AG04450 (cell line): ENCODE data around the gene TOLLIP. TPM values are rescaled to one million over a fixed set of nuclear protein-coding genes. Genes with fewer than 3 reads are reported as not detected.
A peak's percentile ranks its signal among the peaks of the same experiment; 100 is the strongest.

Source experiments
- CTCF ChIA-PET: fragments of 300-600, 350-600 bp; formaldehyde crosslinking; extraction: SDS; loops from one replicate; lab custom pipeline; 2022; ENCODE audit warnings: antibody characterized with exemption, inconsistent platforms; lab: Charles Lee
- POLR2A ChIA-PET: fragments of 350-600 bp; formaldehyde crosslinking; extraction: SDS; loops from one replicate; lab custom pipeline; 2021; ENCODE audit warnings: antibody characterized with exemption, inconsistent platforms; lab: Yijun Ruan, JAX
- DNase-seq: peaks from one replicate; pipeline ENCODE4 v3.0.0-alpha.2; 2011; ENCODE audit warnings: low read depth, low spot score
- H3K27ac ChIP-seq: one replicate; pipeline ENCODE4 v1.5.1; 2012; ENCODE audit warnings: low read depth, low read length, control low read depth
- H3K27me3 ChIP-seq: one replicate; pipeline ENCODE4 v1.6.0; 2012; ENCODE audit warnings: low read length; ENCODE audit not compliant: control insufficient read depth, insufficient read depth
- H3K4me3 ChIP-seq: 2 replicates; pipeline ENCODE4 v1.5.1; 2011; ENCODE audit warnings: mild to moderate bottlenecking, low read depth, low read length, control low read depth
- H3K9me3 ChIP-seq: 2 replicates; pipeline ENCODE4 v1.5.1; 2012; ENCODE audit warnings: low read length; ENCODE audit not compliant: control insufficient read depth, insufficient read depth
- polyA plus RNA-seq: library from polyadenylated mRNA; depleted of rRNA; stranded (reverse); fragments of >200 nt; gene quantifications from 2 replicates; pipeline ENCODE4 v1.2.3, GENCODE V29; 2011
- TF ChIP-seq, protein P1 (sequence below): IDR thresholded peaks from 2 replicates; pipeline ENCODE4 v1.5.1; 2011; ENCODE audit warnings: low read depth, low read length, control low read depth, inconsistent platforms

The TOLLIP gene
- polyA plus RNA-seq, 1 experiment = 24.3 TPM

DNA sequence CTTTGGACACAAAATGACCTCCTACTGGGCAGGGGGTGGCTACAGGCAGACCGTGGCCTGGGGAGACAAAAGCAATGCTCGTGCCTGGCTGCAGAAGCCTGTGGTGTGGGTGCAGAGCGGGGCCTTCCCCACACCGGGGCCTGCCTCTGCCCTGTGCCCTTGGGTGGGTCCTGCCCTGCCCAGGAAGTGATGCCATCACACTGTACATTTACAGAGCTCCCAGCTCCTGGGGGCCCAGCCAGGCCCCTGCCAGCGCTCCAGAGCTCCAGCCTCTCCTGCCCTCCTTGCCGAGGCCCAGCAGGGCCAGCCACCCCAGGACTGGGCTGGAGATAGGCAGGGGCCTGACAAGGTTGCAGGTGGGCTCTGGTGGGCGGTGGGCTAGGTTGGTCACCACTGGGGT, 46.4 kb downstream of the TOLLIP start:
- no peaks in the 10 kb centered on the region for H3K27me3 ChIP-seq
- DNase-seq = no peak
- H3K4me3 ChIP-seq = peak overlapping the region; percentile 43
- no peak overlapping the region for H3K27ac ChIP-seq
- H3K9me3 ChIP-seq = peaks cover 23% of the 10 kb centered on the region; the same call in 1 of the 2 replicates
- ChIA-PET CTCF (interaction anchor here (0.9 to 2.4 kb wide), 3 partner anchors 184 to 311 kb away, joined by 3 to 7 read pairs (median 3); no protein-coding TSS in a partner anchor), POLR2A (interaction anchor here (0.6 to 1.3 kb wide), 2 partner anchors 10 to 142 kb away, joined by 3 read pairs; no protein-coding TSS in a partner anchor)
- TF ChIP-seq, protein P1, sequence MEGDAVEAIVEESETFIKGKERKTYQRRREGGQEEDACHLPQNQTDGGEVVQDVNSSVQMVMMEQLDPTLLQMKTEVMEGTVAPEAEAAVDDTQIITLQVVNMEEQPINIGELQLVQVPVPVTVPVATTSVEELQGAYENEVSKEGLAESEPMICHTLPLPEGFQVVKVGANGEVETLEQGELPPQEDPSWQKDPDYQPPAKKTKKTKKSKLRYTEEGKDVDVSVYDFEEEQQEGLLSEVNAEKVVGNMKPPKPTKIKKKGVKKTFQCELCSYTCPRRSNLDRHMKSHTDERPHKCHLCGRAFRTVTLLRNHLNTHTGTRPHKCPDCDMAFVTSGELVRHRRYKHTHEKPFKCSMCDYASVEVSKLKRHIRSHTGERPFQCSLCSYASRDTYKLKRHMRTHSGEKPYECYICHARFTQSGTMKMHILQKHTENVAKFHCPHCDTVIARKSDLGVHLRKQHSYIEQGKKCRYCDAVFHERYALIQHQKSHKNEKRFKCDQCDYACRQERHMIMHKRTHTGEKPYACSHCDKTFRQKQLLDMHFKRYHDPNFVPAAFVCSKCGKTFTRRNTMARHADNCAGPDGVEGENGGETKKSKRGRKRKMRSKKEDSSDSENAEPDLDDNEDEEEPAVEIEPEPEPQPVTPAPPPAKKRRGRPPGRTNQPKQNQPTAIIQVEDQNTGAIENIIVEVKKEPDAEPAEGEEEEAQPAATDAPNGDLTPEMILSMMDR = no peak

DNA sequence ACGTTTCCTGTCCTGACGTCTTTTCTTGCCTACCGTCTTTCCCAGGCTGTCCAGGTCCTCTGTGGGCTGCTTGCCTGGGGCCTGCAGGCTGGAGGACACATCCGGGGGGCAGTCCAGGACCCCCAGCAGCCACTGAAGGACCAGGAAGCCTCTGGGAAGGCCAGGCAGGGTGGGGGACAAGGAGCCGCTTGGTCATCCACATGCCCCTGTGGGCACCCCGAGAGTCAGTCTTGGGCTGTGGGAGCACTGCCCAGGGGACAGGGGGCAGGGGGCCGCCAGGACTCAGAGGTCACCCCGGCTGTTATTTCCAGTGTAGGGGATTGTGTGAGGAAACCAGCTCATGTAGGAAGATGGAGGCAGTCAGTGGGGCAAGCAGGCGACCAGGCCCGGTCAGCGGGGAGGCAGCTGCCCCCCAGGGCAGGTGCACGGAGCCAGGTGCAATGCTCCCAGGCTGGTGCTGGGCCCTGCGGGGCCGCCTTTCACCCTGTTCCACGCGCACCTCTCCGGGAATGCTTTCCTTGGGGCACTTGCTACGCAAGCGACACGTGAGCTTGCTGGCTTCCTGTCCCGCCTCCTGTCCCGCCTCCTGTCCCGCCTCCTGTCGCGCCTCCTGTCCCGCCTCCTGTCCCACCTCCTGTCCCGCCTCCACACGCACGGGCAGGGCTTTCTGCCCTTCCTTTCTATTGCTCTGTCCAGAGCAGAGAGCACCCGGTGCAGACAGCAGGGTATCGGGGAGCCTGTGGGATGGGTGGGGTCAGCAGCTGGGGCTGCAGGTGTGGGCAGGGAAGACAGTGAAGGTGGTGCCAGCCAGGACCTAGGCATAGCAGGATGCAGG, 47.0 kb downstream of the TOLLIP start:
- H3K9me3 ChIP-seq = peaks cover 30% of the 10 kb centered on the region; the same call in 1 of the 2 replicates

DNA sequence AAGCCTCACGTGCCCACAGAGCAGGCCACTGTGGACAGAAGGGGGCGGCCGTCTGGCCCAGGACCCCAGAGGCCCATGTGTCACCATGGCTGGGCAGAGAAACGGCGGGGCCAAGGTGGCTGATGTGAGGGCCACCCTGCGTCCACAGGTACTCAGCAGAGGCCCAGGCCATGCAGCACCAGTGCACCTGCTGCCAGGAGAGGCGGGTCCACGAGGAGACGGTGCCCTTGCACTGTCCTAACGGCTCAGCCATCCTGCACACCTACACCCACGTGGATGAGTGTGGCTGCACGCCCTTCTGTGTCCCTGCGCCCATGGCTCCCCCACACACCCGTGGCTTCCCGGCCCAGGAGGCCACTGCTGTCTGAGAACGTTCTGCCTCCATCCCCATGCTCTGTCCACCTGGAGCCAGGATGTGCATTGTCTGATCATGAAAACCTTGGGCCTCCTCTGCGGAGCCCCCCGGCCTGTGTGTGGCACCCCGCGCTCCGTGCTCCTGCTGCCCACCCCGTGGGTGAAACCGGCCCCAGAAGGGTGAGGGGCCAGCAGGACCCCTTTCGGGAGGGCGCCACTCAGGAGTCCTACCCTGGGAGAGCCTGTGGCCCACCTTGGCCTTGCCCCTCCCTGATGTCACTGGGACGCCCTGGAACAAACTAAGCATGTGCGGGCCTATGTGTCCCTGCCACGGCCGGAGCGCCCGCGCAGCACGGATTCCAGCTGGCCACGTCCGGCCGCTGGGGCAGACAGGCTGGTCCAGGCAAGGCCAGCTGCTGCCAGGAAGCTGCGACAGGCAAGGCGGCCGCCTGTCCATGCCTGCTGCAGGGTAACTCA, 48.0 kb downstream of the TOLLIP start:
- Histone ChIP-seq H3K27ac (no peak overlapping the region), H3K27me3 (no peaks in the 10 kb centered on the region), H3K9me3 (peaks cover 39% of the 10 kb centered on the region; the same call in 1 of the 2 replicates), H3K4me3 (no peak overlapping the region)
- no peak for DNase-seq
- ChIA-PET CTCF (no interaction called here), POLR2A (no interaction called here)
- TF ChIP-seq, protein P1 = no peak

More for the DNA sequence above, 47.0 kb downstream of the TOLLIP start:
- TF ChIP-seq, protein P1 = no peak
- Histone ChIP-seq H3K27me3 (no peaks in the 10 kb centered on the region), H3K4me3 (peak overlapping the region; percentile 61), H3K27ac (peak overlapping the region; percentile 47)
- DNase-seq = peak; percentile 80
- CTCF ChIA-PET = interaction anchor here (0.9 to 2.4 kb wide), 3 partner anchors 184 to 312 kb away, joined by 3 to 7 read pairs (median 3); no protein-coding TSS in a partner anchor
- POLR2A ChIA-PET = interaction anchor here (0.6 to 1.3 kb wide), 3 partner anchors 9 to 143 kb away, joined by 3 read pairs; no protein-coding TSS in a partner anchor

DNA sequence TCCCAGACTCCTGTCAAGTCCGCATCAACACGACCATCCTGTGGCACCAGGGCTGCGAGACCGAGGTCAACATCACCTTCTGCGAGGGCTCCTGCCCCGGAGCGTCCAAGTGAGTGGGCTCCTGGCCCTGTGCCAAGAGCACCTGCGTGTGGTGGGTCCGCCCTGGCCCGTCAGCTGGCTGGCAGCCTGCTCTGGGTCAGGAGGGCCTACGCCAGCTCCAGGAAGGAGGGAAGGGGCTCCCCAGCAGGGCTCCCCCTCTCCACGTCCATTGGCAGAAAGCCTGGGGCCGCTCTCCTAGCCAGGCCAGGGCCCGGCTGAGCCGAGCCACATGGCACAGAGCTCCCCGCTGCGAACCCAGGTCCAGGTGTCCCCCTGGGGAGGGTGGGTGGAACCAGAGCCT, 48.8 kb downstream of the TOLLIP start:
- no peak for DNase-seq
- CTCF ChIA-PET = no interaction called here
- POLR2A ChIA-PET = no interaction called here
- Histone ChIP-seq H3K9me3 (peaks cover 41% of the 10 kb centered on the region; the same call in 1 of the 2 replicates), H3K27ac (no peak overlapping the region), H3K27me3 (no peaks in the 10 kb centered on the region), H3K4me3 (no peak overlapping the region)
- TF ChIP-seq, protein P1 = no peak
